NOMO-1 (cell line): ENCODE results near the gene SLC13A4.
"Not testable (repeated sequence)": the region's sequence is repeated elsewhere in the genome, so short reads cannot be mapped to it uniquely, and the experiment has no call there.

Experiments
- DNase-seq, 2 experiments: peaks; one replicate each; lab custom pipeline; 2025; ENCODE audit not compliant: unreplicated experiment in 2 of 2; lab: John Stamatoyannopoulos, UW

The SLC13A4 gene

GRCh38 chr7:135666846-135667245, 61.1 kb downstream of the SLC13A4 start:
- peak in 1 of 2 experiments; percentile 11 for DNase-seq

- DNase-seq, result no peak
Measured at GRCh38 chr7:135666156-135666555, 61.8 kb downstream of the SLC13A4 start.

GRCh38 chr7:135665042-135665441, 62.9 kb downstream of the SLC13A4 start:
- DNase-seq, result no peak

GRCh38 chr7:135664046-135664589, 63.9 kb downstream of the SLC13A4 start:
- peak in 1 of 2 experiments; percentile 10 for DNase-seq

GRCh38 chr7:135662373-135663114, 65.4 kb downstream of the SLC13A4 start, which contains the start of gene STMP1:
STMP1 (plus strand) TSS chr7:135662514.
- peak; percentile 56 to 71 for DNase-seq

GRCh38 chr7:135662123-135662372, 65.9 kb downstream of the SLC13A4 start:
- DNase-seq, result no peak

GRCh38 chr7:135661311-135662122, 66.5 kb downstream of the SLC13A4 start:
- no peak for DNase-seq

GRCh38 chr7:135659159-135659846, 68.7 kb downstream of the SLC13A4 start:
- DNase-seq, result peak in 1 of 2 experiments; percentile 38

GRCh38 chr7:135658564-135658963, 69.4 kb downstream of the SLC13A4 start:
- no peak for DNase-seq

- no peak for DNase-seq
Measured at GRCh38 chr7:135653340-135654080, 74.5 kb downstream of the SLC13A4 start.

- no peak for DNase-seq
Measured at GRCh38 chr7:135650831-135651573, 77.0 kb downstream of the SLC13A4 start.

GRCh38 chr7:135648235-135648634, 79.8 kb downstream of the SLC13A4 start:
- no peak for DNase-seq

GRCh38 chr7:135647755-135648154, 80.2 kb downstream of the SLC13A4 start:
- no peak for DNase-seq

GRCh38 chr7:135645296-135645904, 82.6 kb downstream of the SLC13A4 start:
- peak in 1 of 2 experiments; percentile 11 for DNase-seq

- no peak for DNase-seq
Measured at GRCh38 chr7:135644729-135645128, 83.3 kb downstream of the SLC13A4 start.

- no peak for DNase-seq
Measured at GRCh38 chr7:135644154-135644553, 83.8 kb downstream of the SLC13A4 start.

GRCh38 chr7:135639690-135640089, 88.3 kb downstream of the SLC13A4 start:
- not testable (repeated sequence) for DNase-seq

GRCh38 chr7:135634191-135634878, 93.7 kb downstream of the SLC13A4 start:
- no peak for DNase-seq
